GM21367 (cell line): ENCODE data around the gene ENTHD1.
"Not testable (repeated sequence)": the region's sequence is repeated elsewhere in the genome, so short reads cannot be mapped to it uniquely, and the experiment has no call there.

ENCODE experiments used
- ATAC-seq: cut with Tn5 transposase; IDR thresholded peaks from one replicate; pipeline ENCODE4 v1.9.1; 2021; ENCODE audit not compliant: unreplicated experiment

The ENTHD1 gene

DNA sequence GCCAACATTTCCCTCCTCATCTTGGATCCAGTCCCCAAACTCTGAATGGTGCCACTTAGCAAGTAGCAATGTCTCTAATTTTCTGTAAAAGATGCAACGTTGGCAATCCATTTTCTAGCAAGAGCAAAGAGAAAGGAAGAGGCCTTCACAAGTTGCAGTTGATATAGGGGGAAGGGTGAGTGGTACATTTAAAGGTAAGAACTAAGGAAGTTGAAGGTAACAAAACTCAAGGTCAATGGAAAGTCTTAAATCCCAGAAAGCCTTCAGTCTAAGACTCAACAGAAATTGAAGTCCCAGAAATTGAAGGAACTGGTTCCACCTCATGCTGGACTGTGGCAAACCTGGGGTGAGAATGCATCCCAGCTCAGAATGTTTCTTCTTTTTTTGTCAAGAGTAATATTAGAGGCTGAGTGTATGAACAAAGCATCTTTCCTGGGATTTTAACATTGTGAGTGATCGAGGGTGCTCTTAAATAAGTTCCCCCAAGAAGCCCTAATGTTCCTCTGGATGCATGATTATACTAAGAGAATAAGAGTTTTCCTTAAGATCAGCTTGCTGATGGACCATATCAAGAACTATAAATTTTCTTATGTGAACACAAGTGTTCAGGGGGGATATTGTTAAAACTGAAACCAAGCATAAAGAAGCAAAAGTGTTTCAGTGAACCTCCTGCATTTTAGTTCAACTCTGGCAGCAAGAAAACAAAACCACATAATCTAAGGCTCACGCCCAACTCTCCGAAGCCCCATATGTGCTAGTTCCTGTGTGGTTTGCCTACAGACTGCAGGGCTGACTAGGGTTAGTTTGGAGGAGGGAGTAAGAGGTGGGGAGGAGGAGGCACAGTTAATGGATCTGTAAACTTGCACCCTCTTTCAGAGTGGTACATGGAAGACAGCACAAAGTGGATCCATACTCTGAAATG is 7.0 kb upstream of the ENTHD1 start, which contains the start of gene GRAP2:
TSS of gene GRAP2 (plus strand) at position 779 of the 922 bp plus-strand sequence. CDS start 46,023 bp downstream, outside the sequence.
- ATAC-seq: no peak

DNA sequence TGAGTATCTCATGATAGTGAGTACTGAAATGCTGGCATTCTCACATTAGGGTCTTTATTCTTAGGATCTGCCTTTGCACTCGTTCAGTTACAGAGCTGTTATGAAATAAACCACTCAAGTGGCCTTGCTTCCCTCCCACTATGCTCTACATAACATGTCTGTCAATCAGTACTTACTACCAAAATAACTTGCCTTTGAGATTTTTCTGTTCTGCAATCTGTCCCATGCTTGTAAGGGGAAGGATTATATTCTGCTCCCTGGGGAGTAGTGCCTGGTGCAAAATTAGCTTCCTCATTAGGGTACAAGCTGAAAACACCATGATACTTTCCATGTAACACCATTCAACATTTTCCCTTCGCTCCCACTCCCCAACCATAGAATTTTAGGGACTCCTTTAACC is 5.4 kb upstream of the ENTHD1 start:
- peak; percentile 48 for ATAC-seq

DNA sequence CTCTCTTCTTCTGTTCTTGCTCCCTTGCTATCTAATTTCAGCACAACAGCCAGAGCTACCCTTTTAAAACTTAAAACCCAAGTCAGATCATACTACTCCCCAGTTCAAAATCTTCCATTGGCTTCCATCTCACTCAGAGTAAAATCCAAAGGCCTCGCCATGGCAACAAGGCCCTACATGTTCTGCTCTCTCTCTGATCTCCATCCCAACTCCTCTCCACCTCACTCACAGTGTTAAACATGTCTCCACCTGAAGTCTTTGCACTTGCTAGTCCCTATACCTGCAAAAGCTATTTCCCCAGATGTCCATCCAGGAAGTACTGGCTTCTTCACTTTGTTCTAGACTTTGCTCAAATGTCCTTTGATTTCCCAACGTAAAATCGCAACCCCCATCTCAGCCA is 4.3 kb upstream of the ENTHD1 start:
- no peak for ATAC-seq

DNA sequence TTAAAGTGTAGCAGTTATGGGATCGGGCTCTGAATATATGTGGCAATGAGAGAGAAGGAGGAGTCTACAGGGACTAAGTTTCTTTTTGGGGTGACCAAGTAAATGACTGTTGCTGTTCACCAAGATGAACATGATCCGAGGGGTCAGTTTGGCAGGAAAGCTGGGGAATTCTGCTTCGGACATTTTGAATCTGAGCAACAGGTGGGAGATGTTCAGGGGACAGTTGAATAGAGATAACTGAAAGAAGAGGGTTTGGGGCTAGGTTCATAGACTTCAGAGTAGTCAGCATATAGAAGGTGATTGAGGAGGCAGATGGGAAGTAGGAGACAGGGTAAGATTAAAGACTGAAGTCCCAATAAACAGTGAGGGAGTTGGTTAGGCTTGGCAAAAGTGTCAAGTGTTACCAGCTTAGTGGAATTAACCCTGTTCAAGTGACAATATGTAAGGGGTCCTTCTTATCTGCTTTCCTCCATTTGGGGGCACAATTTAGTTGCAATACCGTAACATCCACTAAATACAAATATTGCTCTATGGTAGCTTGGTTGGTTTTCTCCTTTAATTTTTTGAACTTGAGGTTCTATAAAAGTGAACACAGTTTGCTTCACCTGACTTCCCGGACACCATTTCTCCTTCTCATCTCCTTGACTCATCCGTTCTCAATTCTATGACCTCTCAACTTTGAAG is 2.9 kb upstream of the ENTHD1 start:
- ATAC-seq: no peak

DNA sequence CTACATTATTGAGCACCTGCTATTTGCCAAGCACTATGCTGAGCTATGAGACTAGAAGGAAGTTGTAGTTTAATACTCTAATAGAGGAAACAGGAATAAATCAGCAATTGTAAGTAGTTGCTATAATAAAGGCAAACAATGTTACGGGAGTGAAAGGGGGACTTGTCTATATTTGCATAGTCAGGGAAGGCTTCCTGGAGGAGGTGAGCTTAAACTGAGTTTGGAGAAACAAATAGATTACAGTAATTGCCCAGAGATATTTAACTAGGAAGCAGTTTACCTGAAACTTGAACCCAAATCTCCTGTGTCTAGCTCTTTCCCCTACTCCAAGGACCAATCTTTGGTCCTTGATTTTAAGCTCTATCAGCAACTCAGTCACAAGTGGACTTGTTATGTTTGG is 2.1 kb upstream of the ENTHD1 start:
- no peak for ATAC-seq

DNA sequence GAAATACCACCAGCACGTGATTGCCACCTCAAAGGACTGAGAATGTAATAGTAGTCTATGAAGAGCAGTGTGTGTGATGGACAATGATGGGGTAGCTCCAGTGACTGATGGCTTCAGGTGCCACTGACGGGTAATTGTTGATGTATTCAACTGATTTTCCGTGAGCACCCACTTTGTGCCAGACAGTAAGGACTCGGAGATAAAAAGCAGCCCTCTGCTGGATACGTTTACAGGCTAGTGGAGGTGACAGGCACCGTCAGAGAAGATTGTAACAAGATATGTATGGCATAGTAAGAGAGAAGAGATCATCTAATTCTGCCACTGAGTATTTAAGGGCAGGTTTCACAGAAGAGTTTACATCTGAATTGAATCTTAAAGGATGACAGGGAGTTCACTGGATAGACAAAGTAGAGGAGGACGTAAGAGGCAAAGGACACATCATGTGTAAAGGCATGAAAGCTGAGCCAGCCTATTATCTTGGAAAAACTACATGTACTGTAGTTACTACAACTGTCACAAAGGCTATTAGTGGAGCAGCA is 1.1 kb upstream of the ENTHD1 start:
- no peak for ATAC-seq

DNA sequence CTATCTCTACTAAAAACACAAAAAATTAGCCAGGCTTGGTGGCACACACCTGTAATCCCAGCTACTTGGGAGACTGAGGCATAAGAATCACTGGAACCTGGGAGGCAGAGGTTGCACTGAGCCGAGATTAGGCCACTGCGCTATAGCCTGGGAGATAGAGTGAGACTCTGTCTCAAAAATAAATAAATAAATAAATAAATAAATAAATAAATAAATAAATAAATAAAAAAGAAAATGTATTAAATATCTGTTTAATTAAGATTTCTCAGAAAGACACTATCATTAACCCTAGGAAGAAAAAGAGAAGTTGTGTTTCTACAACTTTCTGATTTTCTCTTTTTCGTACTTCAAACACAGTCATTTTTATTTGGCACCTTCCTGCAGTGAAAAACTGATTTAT is 3.6 kb downstream of the ENTHD1 start:
- not testable (repeated sequence) for ATAC-seq

DNA sequence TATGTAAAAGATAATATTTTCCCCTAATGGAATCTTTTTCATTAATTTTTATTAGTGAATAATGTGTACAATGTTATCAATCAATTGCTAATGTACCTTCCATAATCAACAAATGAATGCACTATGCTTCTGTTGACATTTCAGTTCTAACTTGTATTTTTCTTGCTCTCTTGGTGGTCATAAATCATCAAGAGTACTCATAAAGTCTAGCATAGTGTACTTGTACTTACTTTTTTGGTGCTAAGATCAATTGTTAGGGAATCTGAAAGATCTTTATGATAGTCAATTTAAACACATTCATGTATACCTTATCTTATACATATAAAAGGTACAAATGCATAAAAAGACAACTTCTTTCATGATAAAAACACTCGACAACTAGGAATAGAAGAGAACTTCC is 10.5 kb downstream of the ENTHD1 start:
- ATAC-seq: no peak

DNA sequence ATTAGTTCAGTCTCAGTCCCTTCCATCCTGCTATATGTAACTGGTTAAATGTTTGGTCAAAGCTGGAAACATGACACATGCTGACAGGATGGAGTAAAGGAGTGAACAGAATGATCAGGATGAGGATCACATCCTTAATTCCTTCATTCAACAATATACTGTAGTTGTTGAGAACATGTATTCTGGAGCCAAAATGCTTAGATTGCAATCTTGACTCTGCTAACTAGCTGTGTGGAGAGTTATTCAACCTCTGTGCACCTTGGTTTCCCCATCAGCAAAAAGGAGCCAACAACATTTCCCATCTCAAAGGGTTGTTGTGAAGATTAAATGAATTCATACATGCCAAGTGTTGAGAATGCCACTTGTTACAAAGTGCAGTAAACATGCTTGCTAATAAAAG is 12.8 kb downstream of the ENTHD1 start:
- ATAC-seq: no peak

DNA sequence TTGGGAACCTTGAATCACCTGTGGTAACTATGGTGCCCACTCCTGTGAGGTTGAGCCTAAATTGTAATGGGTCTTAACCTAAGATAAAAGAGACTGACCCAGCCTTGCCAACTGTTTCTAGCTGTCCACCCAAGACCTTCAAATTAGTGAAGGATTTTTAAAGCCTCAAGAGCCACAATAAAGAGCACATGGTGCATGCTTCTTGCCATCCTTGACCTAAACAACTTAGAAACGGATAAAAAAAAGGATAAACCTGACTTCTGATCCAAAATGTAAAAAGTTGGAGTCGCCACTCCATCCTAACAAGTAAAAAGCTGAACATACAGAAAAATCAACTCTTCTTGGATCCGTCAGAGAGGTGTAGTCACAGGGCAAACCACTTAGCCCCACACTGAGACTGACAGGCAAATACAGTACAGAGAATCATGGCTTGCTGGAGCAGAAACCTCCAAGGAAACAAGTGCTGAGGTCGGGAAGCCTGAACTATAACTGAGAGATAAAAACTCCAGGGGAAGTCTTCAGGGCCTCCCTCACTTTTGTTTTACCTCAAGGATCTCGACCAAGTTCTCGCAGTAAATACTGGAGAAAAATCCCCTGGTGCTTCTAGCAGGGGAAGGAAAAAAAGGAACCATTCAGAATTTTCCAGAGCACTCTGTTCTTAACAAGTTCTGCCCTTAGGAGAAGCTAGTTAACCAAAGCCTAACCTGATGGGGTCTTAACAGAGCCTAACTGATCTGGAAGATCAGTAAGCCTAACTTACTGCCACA is 16.3 kb downstream of the ENTHD1 start:
- ATAC-seq: no peak

DNA sequence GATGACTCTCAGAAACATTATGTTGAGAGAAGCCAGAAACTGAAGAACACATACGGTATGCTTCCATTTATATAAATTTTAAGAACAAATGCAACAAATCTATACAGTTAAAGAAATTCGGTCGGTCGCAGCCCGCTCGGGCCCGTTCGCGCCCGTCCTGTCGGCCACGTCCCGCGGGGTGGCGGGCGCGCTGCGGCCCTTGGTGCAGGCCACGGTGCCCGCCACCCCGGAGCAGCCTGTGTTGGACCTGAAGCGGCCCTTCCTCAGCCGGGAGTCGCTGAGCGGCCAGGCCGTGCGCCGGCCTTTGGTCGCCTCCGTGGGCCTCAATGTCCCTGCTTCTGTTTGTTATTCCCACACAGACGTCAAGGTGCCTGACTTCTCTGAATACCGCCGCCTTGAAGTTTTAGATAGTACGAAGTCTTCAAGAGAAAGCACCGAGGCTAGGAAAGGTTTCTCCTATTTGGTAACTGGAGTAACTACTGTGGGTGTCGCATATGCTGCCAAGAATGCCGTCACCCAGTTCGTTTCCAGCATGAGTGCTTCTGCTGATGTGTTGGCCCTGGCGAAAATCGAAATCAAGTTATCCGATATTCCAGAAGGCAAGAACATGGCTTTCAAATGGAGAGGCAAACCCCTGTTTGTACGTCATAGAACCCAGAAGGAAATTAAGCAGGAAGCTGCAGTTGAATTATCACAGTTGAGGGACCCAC is 18.2 kb downstream of the ENTHD1 start:
- ATAC-seq: not testable (repeated sequence)

DNA sequence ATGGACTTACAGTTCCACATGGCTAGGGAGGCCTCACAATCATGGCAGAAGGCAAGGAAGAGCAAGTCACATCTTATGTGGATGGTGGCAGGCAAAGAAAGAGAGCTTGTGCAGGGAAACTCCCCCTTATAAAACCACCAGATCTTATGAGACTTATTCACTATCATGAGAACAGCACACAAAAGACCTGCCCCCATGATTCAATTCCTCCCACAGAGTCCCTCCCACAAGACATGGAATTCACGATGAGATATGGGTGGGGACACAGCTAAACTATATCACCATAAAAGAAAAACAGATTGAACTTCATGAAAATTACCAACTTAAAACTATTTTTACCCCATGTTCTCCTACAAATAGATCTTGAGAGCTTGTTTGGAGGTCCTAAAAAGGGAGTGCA is 19.6 kb downstream of the ENTHD1 start:
- ATAC-seq: no peak

DNA sequence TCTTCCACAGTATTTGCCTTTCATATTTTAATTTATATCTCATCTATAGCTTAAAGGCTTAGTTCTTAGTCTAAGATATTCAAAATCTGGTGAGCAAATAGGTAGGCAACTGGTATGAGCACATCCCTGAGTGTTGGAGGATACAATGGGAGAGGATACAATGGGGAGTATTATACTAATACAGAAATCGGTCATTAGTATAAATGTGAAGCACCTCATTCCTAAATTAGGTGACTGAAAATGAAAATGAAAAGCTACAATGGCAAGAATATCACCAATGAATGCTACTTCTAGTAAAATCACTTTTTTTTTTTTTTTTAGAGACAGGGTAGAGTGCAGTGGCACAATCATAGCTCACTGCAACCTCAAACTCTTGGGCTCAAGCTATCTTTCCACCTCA is 21.0 kb downstream of the ENTHD1 start:
- no peak for ATAC-seq

DNA sequence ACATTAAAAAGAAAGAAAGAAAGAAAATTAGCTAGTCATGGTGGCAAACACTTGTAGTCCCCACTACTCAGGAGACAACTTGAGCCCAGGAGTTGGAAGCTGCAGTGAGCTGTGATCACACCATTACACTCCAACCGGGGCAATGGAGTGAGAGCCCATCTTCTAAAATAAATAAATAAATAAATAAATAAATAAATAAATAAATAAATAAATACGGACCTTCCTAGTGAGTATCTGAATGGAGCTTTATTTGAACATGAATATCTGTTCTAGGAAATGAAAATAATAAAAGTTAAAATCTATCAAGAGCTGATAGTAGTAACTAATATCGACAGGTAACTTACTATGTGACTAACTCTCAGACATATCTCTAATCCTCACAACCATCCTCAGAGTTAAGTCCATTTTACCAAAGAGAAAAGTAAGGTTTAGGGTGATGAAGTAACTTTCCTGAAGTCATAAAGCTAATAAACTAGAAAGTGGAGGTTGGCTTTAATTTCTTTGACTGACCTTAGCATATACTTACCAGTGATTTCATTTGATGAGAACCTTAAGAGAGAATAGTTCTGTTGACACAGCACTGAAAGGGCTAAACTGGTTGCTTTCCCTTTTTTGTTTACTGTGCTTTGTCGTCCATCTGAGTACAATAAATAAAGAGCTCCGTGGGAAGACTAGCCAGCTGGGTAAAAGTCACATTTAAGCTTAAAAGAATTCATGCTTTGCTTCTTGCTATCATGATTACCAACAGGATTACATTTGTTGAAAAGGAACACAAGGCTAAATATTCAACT is 22.4 kb downstream of the ENTHD1 start:
- ATAC-seq: no peak

DNA sequence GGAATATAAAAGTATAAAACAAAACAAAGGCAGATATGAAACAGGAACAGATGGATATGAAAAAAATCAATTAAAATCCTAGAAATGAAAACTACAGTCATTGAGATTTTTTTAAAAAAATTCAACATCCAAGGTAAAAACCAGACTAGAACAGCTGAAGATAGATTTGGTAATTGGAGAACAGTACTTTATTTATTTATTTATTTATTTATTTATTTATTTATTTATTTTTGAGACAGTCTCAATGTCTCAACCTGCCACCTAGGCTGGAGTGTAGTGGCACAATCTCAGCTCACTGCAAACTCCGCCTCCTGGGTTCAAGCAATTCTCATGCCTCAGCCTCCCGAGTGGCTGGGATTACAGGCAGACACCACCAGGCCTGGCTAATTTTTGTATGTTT is 23.8 kb downstream of the ENTHD1 start:
- ATAC-seq: not testable (repeated sequence)

DNA sequence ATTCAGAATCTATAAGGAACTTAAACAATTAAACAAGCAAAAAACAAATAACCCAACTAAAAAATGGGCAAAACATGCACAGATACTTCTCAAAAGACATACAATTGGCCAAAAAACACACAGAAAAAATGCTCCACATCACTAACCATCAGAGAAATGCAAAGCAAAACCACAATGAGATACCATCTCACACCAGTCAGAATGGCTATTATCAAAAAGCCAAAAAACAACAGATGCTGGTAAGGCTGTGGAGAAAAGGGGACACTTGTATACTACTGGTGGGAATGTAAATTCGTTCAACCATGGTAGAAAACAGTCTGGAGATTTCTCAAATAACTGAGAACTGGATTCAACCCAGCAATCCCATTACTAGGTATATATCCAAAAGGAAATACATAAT is 24.8 kb downstream of the ENTHD1 start:
- no peak for ATAC-seq

DNA sequence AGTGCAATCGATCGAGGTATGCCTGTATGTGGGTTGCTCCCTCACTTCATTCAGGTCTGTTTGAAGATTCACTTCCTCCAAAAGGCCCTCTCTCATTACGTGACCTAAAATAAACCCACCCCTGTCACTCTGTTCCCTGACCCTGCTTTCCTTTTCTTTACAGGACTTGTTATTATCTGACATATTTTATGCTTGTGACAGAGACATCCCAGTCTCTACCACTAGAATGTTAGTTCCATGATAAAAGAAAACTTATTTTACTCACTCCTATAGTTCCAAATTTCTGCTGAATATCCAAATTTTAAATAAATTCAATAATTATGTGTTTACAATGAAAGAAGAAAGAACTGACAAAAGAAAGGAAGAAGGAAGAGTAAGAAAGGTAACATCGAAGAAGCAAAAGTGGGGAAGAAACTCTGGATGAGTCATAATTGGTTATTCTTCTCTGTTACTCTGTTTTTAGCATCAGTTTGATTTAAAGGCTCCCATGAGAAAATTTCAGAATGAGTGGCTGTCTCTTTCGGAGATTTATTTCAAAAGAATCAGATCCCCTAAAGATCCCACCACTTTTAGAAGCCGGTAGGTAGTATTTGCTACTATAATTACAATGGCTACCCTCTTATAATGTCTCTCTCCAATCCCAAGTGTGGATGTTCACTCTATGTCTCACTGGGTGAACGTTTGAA is 33.5 kb downstream of the ENTHD1 start:
- ATAC-seq: no peak

DNA sequence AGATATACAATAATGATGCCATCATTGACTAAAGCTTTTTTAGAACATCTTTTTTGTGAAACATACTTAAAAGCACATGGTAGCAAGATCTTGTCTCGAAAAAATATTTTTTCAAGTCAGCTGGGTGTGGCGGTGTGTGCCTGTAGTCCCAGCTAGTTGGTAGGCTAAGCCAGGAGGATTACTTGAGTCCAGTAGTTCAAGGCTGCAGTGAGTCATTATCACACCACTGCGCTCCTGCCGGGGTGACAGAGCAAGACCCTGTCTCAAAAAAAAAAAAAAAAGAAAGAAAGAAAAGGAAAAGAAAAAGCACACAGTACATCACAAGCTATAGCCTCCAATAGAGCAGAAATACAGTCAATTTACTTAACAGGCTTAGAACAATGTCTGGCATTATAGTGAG is 37.0 kb downstream of the ENTHD1 start:
- ATAC-seq: no peak

DNA sequence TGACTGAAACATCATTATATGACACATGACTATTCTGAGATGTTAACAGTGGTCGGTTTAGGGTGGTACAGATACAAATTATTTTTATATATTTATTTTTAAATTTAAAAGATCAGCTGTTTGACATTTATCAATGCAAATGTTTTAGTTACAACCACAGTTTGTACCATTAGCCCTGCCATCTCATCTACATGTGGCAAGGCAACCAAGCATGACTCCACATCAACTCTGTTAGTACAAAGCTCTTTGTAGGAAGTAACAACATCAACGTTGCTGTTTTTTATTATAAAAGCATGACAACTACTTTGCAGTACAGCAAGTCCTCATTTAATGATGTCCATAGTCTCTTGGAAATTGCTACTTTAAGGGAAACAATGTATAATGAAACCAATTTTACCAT is 40.8 kb downstream of the ENTHD1 start:
- no peak for ATAC-seq
